ENCODE measurements around the gene TPX2. TPM values are rescaled to one million over a fixed set of nuclear protein-coding genes. Genes with fewer than 3 reads are reported as not detected.
A peak's percentile ranks its signal among the peaks of the same experiment; 100 is the strongest.

TPX2 gene, protein sequence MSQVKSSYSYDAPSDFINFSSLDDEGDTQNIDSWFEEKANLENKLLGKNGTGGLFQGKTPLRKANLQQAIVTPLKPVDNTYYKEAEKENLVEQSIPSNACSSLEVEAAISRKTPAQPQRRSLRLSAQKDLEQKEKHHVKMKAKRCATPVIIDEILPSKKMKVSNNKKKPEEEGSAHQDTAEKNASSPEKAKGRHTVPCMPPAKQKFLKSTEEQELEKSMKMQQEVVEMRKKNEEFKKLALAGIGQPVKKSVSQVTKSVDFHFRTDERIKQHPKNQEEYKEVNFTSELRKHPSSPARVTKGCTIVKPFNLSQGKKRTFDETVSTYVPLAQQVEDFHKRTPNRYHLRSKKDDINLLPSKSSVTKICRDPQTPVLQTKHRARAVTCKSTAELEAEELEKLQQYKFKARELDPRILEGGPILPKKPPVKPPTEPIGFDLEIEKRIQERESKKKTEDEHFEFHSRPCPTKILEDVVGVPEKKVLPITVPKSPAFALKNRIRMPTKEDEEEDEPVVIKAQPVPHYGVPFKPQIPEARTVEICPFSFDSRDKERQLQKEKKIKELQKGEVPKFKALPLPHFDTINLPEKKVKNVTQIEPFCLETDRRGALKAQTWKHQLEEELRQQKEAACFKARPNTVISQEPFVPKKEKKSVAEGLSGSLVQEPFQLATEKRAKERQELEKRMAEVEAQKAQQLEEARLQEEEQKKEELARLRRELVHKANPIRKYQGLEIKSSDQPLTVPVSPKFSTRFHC
- 1 to 10 TPM in 2 of 4 donors, under 1 TPM in 2; 0.67 to 2.5 (median 1.5) TPM for total RNA-seq
- polyA plus RNA-seq = 0.41 TPM
- long read RNA-seq, donor 1, partial matches to known transcripts = 1 of 4 reads
- long read RNA-seq, donor 1, other reads (novel, unspliced or antisense) = 1 of 4 reads
- long read RNA-seq, donor 2, partial matches to known transcripts = 1 of 4 reads
- long read RNA-seq, donor 2, other reads (novel, unspliced or antisense) = 1 of 4 reads
- long read RNA-seq, donor 3, partial matches to known transcripts = 0 of 2 reads
- long read RNA-seq, donor 3, other reads (novel, unspliced or antisense) = 0 of 2 reads
- long read RNA-seq, donor 4, partial matches to known transcripts = 0 of 2 reads
- long read RNA-seq, donor 4, other reads (novel, unspliced or antisense) = 0 of 2 reads

DNA sequence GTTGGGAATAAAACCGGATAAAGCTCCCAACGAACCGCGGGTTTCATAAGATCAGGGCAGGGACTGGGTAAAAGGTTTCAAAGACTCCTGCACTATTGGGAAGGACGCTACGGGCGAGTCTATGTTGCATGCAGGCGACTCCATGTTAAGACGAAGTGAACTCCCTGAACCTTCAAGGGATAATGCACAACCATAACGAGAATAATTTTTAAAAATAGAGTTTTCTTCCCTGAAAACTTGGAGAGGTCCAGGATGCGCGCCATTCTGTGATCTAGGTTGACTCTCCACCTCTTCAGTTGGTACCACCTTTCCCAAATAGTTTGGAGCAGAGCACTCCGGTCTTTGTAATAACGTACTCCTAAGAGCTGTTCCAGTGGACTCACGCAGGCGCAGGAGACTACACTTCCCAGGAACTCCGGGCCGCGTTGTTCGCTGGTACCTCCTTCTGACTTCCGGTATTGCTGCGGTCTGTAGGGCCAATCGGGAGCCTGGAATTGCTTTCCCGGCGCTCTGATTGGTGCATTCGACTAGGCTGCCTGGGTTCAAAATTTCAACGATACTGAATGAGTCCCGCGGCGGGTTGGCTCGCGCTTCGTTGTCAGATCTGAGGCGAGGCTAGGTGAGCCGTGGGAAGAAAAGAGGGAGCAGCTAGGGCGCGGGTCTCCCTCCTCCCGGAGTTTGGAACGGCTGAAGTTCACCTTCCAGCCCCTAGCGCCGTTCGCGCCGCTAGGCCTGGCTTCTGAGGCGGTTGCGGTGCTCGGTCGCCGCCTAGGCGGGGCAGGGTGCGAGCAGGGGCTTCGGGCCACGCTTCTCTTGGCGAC, at the start of gene TPX2:
TSS of gene TPX2 (plus strand) at position 562 of the 821 bp plus-strand sequence. CDS start 18,187 bp downstream, outside the sequence.
- Histone ChIP-seq H3K9me3 (ENCODE audit: control insufficient read depth, low read length) (no peaks in the 10 kb centered on the region), H3K27me3 (ENCODE audit: control insufficient read depth, insufficient read depth) (no peaks in the 10 kb centered on the region), H3K4me1 (ENCODE audit: control insufficient read depth, insufficient read depth, low read length) (no peaks in the 10 kb centered on the region), H3K27ac (ENCODE audit: low read length) (peak within 1 kb of the TSS; percentile 88), H3K4me3 (ENCODE audit: low read length) (peak within 1 kb of the TSS; percentile 90)
- peak; percentile 100 for ATAC-seq
- under 1% methylated on average over 54 of the region's 54 CpGs for WGBS
- intact Hi-C loops (cut with DNase I) = no loop called here
- peak; percentile 95 to 97 (median 96) for DNase-seq

DNA sequence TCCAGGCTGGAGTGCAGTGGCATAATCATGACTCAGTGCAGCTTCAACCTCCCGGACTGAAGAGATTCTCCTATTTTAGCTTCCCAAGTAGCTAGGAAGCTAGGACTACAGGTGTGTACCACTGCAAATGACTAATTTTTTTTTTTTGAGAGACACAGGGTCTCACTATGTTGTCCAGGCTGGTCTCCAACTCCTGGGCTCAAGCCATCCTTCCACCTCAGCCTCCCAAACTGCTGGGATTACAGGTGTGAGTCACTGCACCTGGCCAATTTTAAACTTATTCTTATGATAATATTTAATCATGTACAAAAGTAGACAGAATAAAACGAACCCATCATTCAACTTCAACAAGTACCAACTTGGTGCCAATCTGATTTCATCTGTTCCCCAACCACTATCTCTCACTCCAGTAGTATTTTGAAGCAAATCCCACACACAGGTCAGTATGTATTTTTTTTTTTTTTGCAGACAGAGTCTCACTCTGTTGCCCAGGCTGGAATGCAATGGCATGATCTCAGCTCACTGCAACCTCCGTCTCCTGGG, 48.9 kb upstream of the TPX2 start:
- Histone ChIP-seq H3K27me3 (ENCODE audit: control insufficient read depth, insufficient read depth) (no peaks in the 10 kb centered on the region), H3K9me3 (ENCODE audit: control insufficient read depth, low read length) (no peaks in the 10 kb centered on the region), H3K27ac (ENCODE audit: low read length) (no peak overlapping the region), H3K4me3 (ENCODE audit: low read length) (no peak overlapping the region), H3K4me1 (ENCODE audit: control insufficient read depth, insufficient read depth, low read length) (peaks cover 8% of the 10 kb centered on the region)
- intact Hi-C loops (cut with DNase I) = no loop called here
- 87% methylated on average over 3 of the region's 3 CpGs for WGBS
- no peak for ATAC-seq
- DNase-seq = no peak

DNA sequence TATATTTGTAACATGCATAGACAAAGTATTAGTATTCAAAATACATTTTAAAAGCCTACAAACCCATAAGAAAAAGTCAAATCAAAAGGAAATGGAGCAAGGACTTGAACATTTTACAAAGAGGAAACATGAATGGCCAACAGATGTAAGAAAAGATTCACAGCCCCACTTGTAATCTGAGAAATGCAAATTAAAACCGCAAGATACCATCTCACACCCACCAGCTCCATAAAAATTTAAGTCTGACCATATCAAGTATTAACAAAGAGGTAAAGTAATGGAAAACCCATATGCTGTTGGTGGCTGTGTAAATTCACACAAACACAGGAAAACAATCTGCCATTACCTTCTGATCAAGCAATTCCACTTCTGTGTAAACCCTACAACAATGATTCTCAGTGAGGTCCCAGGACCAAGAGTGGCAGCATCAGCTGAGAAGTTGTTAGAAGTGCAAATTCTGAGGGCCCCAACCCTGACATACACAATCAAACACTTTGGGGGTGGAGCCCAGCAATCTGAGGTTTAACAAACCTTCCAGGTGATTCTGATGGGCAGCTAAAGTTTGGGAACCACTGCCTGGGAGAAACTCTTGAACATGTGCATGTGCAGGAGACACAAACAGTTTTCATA, 47.3 kb upstream of the TPX2 start:
- Histone ChIP-seq H3K4me1 (ENCODE audit: control insufficient read depth, insufficient read depth, low read length) (peaks cover 13% of the 10 kb centered on the region), H3K27ac (ENCODE audit: low read length) (no peak overlapping the region)
- 45% methylated on average over 1 of the region's 1 CpG for WGBS

DNA sequence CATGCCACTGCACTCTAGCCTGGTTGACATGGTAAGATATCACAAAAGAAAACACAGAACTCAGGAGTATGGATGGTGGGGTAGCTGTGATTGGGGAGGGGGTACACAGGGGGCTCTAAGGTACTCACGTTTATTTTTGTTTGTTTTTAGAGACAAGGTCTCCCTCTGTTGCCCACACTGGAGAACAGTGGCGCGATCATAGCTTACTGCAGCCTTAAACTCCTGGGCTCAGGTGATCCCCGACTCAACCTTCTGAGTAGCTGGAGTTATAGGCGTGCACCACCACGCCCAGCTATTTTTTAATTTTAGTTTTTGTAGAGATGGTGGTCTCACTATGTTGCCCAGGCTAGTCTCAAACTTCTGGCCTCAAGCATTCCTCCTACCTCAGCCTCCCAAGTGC, 45.7 kb upstream of the TPX2 start:
- no peak for ATAC-seq
- WGBS = 90% methylated on average over 6 of the region's 6 CpGs
- Histone ChIP-seq H3K4me1 (ENCODE audit: control insufficient read depth, insufficient read depth, low read length) (peaks cover 14% of the 10 kb centered on the region), H3K4me3 (ENCODE audit: low read length) (no peak overlapping the region), H3K9me3 (ENCODE audit: control insufficient read depth, low read length) (no peaks in the 10 kb centered on the region), H3K27ac (ENCODE audit: low read length) (no peak overlapping the region), H3K27me3 (ENCODE audit: control insufficient read depth, insufficient read depth) (no peaks in the 10 kb centered on the region)
- intact Hi-C loops (cut with DNase I) = no loop called here
- DNase-seq = no peak

More for the DNA sequence above, 47.3 kb upstream of the TPX2 start:
- ATAC-seq (no peak), DNase-seq (no peak)
- Histone ChIP-seq H3K4me3 (ENCODE audit: low read length) (no peak overlapping the region), H3K27me3 (ENCODE audit: control insufficient read depth, insufficient read depth) (no peaks in the 10 kb centered on the region), H3K9me3 (ENCODE audit: control insufficient read depth, low read length) (no peaks in the 10 kb centered on the region)
- intact Hi-C loops (cut with DNase I) = no loop called here

DNA sequence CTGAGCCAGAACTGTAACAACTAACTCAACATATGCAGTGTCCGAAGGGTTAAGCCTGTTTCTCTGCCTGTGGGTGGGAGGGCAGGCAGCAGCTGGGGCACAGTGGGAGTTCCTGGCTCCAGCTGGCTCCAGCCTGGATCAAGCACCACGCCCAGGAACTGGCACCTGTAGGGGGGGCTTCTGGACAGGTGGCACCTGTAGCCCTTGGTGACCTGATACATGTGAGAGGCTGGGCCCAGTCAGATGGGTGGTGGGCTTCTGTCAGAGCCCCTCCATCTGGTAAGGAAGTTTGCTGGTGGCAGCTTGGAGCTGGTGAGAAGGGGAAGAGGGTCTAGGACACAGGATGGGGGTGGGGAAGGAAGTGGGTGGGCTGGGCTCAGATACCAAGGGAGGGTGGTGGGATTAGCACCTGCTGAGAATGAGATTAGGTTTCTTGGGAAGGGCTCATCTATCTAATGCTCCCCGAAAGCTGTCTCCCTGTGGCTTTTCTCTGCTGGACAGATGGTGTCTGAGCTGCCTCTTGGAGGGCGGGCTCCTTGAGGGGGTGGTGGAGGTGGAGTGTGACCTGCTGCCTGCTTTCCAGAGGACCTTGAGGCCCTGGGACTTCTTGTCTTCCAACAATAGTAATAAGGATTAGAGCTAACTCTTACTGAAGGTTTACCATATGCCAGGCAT, 45.0 kb upstream of the TPX2 start:
- ATAC-seq = no peak
- H3K27ac ChIP-seq (ENCODE audit: low read length) = no peak overlapping the region
- intact Hi-C loops (cut with DNase I) = no loop called here
- H3K4me1 ChIP-seq (ENCODE audit: control insufficient read depth, insufficient read depth, low read length) = peaks cover 21% of the 10 kb centered on the region
- H3K27me3 ChIP-seq (ENCODE audit: control insufficient read depth, insufficient read depth) = no peaks in the 10 kb centered on the region
- no peak overlapping the region for H3K4me3 ChIP-seq (ENCODE audit: low read length)
- 76% methylated on average over 4 of the region's 4 CpGs for WGBS
- no peaks in the 10 kb centered on the region for H3K9me3 ChIP-seq (ENCODE audit: control insufficient read depth, low read length)
- no peak for DNase-seq

DNA sequence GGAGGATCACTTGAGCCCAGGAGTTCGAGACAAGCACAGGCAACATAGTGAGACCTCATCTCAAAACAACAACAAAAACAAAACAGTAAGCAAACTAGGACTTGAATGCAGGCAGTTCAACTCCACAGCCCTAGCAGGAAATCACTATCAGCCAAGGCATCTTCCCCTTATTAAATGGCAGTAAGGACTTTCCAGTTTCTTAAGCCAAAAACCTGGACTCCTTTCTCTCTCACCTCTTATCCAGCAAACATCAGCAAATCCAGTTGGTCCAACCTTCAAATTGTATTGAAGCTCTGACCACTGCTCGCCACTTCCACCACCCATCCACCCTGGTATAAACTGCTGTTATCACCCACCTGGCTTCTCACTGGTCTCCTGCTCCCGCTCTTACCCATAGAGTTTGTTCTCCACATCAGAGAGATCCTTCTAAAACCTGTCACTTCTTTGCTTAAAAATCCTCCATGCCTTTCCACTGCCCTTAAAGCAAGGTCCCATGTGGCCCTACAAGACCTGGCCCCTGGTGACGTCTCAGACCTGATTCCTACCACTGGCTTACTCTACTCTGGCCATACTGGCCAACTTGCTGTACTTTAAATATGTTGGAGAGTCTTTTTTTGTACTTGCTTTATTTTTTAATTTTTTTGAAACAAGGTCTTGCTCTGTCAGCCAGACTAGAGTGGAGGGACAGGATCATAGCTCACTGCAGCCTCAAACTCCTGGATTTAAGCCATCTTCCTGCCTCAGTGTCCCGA, 44.1 kb upstream of the TPX2 start:
- H3K4me1 ChIP-seq (ENCODE audit: control insufficient read depth, insufficient read depth, low read length) = peaks cover 26% of the 10 kb centered on the region
- no peak overlapping the region for H3K4me3 ChIP-seq (ENCODE audit: low read length)

DNA sequence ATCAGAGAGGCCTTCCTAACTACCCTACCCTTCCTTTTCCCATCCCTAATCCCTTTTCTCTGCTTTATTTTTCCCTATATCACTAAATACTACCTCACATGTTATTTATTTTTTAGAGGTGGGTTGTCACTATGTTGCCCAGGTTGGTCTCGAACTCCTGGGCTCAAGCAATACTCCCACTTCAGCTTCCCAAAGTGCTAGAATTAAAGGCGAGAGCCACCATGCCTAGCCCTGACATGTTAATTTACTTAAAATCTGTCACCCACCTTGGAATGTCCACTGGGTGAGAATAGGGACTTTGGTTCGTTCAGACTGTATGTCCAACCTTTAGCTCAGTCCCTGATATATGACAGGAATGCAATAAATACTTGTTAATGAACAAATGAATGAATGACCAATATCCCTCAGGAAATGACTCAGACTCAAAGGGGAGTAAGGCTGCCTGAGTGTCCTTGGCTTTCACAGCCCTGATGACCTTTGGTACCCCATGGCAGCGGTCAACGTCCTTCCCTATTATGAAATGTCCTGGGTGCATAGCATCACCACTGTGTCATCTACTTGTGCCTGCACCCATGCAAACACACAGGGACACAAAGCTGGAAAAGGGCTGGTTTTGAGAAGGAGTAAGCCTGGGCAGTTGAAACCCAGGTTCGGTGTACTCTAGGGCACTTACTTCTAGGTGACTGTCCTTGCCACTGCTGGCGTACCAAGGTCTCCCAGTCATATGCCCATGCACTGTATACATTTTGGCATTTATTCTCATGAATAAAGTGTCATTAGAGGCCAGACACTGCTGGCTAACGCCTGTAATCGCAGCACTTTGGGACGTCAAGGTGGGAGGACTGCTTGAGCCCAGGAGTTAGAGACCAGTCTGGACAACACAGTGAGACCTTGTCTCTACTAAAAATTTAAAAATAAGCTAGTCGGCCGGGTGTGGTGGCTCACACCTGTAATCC, 43.0 kb upstream of the TPX2 start:
- Histone ChIP-seq H3K9me3 (ENCODE audit: control insufficient read depth, low read length) (no peaks in the 10 kb centered on the region), H3K4me1 (ENCODE audit: control insufficient read depth, insufficient read depth, low read length) (peaks cover 33% of the 10 kb centered on the region), H3K27ac (ENCODE audit: low read length) (peak overlapping the region; percentile 39), H3K4me3 (ENCODE audit: low read length) (no peak overlapping the region), H3K27me3 (ENCODE audit: control insufficient read depth, insufficient read depth) (no peaks in the 10 kb centered on the region)
- intact Hi-C loops (cut with DNase I) = no loop called here
- DNase-seq = peak in 1 of 3 donors; percentile 55
- whole genome bisulfite sequencing = 87% methylated on average over 12 of the region's 12 CpGs
- peak; percentile 36 to 70 for ATAC-seq

More for the DNA sequence above, 44.1 kb upstream of the TPX2 start:
- no peak for ATAC-seq
- Histone ChIP-seq H3K9me3 (ENCODE audit: control insufficient read depth, low read length) (no peaks in the 10 kb centered on the region), H3K27me3 (ENCODE audit: control insufficient read depth, insufficient read depth) (no peaks in the 10 kb centered on the region), H3K27ac (ENCODE audit: low read length) (no peak overlapping the region)
- no peak for DNase-seq
- 88% methylated on average over 5 of the region's 5 CpGs for WGBS
- intact Hi-C loops (cut with DNase I) = no loop called here

DNA sequence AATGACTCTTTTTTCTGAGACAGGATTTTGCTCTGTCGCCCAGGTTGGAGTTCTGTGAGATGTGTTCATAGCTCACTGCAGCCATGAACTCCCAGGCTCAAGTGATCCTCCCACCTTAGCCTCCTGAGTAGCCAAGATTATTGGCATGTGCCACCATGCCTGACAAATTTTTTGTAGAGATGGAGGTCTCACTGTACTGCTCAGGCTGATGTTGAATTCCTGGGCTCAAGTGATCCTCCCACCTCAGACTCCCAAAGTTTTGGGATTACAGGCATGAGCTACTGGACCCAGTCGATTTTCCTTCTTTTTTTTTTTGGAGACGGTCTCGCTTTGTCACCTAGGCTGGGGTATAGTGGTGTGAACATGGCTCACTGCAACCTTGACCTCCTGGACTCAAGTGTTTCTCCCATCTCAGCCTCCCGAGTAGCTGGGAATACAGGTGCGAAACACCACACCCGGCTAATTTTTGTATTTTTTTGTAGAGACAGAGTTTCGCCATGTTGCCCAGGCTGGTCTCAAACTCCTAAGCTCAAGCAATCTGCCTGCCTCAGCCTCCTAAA, 40.8 kb upstream of the TPX2 start:
- Histone ChIP-seq H3K4me1 (ENCODE audit: control insufficient read depth, insufficient read depth, low read length) (peaks cover 31% of the 10 kb centered on the region), H3K27ac (ENCODE audit: low read length) (peak overlapping the region; percentile 89)

More for the DNA sequence above, 40.8 kb upstream of the TPX2 start:
- H3K27me3 ChIP-seq (ENCODE audit: control insufficient read depth, insufficient read depth) = no peaks in the 10 kb centered on the region
- WGBS = 94% methylated on average over 8 of the region's 8 CpGs
- intact Hi-C loops (cut with DNase I) = no loop called here
- no peak overlapping the region for H3K4me3 ChIP-seq (ENCODE audit: low read length)
- ATAC-seq (no peak), DNase-seq (no peak)
- H3K9me3 ChIP-seq (ENCODE audit: control insufficient read depth, low read length) = no peaks in the 10 kb centered on the region

All from right cardiac atrium (tissue), 5 donors.